CD4-positive, CD25-positive, alpha-beta regulatory T cell (primary cell): Measurements from ENCODE around the gene RASGRP2. TPM values are rescaled to one million over a fixed set of nuclear protein-coding genes. Genes with fewer than 3 reads are reported as not detected.

Source experiments
- ATAC-seq, 2 donors: fragments of 150-1000 bp; cut with Tn5 transposase; one replicate each; pipeline ENCODE4 v1.10.0; 2021; ENCODE audit warnings: low read depth in 2 of 2, moderate number of reproducible peaks in 2 of 2, moderate library complexity in 1 of 2
- DNase-seq, 3 donors: peaks; one replicate each; pipeline versions ENCODE4 v3.0.0 to v3.0.0-alpha.2; 2012 to 2022; ENCODE audit warnings: mixed read lengths in 1 of 3
- H3K27ac ChIP-seq: one replicate; pipeline ENCODE4 v1.7.0; 2013; ENCODE audit warnings: mild to moderate bottlenecking, low read length; ENCODE audit not compliant: insufficient read depth, poor library complexity, severe bottlenecking
- H3K27me3 ChIP-seq: one replicate; pipeline ENCODE4 v1.7.0; 2013; ENCODE audit warnings: low read length; ENCODE audit not compliant: control insufficient read depth, insufficient read depth
- H3K36me3 ChIP-seq: one replicate; pipeline ENCODE4 v1.7.0; 2013; ENCODE audit warnings: mild to moderate bottlenecking, low read length, moderate library complexity; ENCODE audit not compliant: control insufficient read depth, insufficient read depth
- H3K4me1 ChIP-seq: 2 replicates; pipeline ENCODE4 v1.7.0; 2013; ENCODE audit warnings: mild to moderate bottlenecking, low read length; ENCODE audit not compliant: insufficient read depth, control insufficient read depth, poor library complexity, severe bottlenecking
- H3K4me3 ChIP-seq: one replicate; pipeline ENCODE4 v1.7.0; 2013; ENCODE audit warnings: low read depth, mild to moderate bottlenecking, low read length, moderate library complexity
- H3K9me3 ChIP-seq, 2 experiments: 1 replicate in 1 of 2; 2 replicates in 1 of 2; pipeline ENCODE4 v1.7.0; 2013; ENCODE audit warnings: low read length in 2 of 2, mild to moderate bottlenecking in 1 of 2, moderate library complexity in 1 of 2; ENCODE audit not compliant: control insufficient read depth in 2 of 2
- H3K27ac Mint-ChIP-seq, 3 donors: one replicate each; pipeline ENCODE4 v1.8.0; 2020 to 2022; ENCODE audit warnings: mild to moderate bottlenecking in 3 of 3, mixed read lengths in 3 of 3, moderate library complexity in 2 of 3
- H3K27me3 Mint-ChIP-seq: one replicate; pipeline ENCODE4 v1.8.0; 2022; ENCODE audit warnings: mild to moderate bottlenecking, mixed read lengths
- H3K36me3 Mint-ChIP-seq: one replicate; pipeline ENCODE4 v1.8.0; 2020; ENCODE audit warnings: mixed read lengths
- H3K4me1 Mint-ChIP-seq, 4 donors: one replicate each; pipeline ENCODE4 v1.8.0; 2020 to 2022; ENCODE audit warnings: mixed read lengths in 4 of 4, mild to moderate bottlenecking in 1 of 4
- H3K4me3 Mint-ChIP-seq, 4 donors: one replicate each; pipeline ENCODE4 v1.8.0; 2020 to 2022; ENCODE audit warnings: mild to moderate bottlenecking in 4 of 4, mixed read lengths in 4 of 4, moderate library complexity in 3 of 4
- H3K9me3 Mint-ChIP-seq, 7 donors: one replicate each; pipeline ENCODE4 v1.8.0; 2020 to 2022; ENCODE audit warnings: mixed read lengths in 7 of 7, mild to moderate bottlenecking in 3 of 7, moderate library complexity in 2 of 7
- polyA plus RNA-seq, 4 donors: library from polyadenylated mRNA; unstranded; fragments of 300-500 nt; fragmentation: Illumina TruSeq; gene quantifications; one replicate each; pipeline ENCODE4 v1.2.3, GENCODE V29; 2021
- total RNA-seq: library from RNA; stranded (reverse); gene quantifications from one replicate; pipeline ENCODE4 v1.2.3, GENCODE V29; 2022

Gene RASGRP2
- total and polyA plus RNA-seq, 5 donors from 2014 or later: 140 to 570 (median 169) TPM

DNA sequence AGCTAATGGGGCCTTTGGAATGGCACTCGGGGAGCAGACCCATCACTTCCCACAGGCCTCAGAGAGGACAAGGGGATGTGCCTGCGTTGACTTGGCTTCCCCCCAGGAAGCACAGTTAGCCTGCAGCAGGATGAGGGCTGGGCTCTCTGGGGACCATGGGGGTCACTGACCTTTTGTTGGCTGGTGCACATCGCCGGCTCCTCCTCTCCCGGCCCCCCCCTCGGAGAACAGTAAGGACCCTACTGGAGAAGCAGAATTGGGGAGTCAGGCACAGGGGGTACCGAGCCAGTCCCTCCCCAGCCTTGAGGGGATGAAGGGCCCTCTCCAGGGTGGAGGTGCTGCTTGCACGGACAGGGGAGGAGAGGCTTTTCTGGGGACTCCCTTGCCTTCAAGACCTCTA, 53.7 kb downstream of the RASGRP2 start:
- peaks cover 9% of the 10 kb centered on the region for H3K4me1 ChIP-seq
- no peak overlapping the region for H3K4me3 ChIP-seq
- Mint-ChIP-seq H3K4me1 (peaks cover 0 to 26% (median 3%) of the 10 kb centered on the region in 4 donors), H3K27me3 (peaks cover 49% of the 10 kb centered on the region), H3K4me3 (no peak overlapping the region), H3K36me3 (no peaks in the 10 kb centered on the region), H3K9me3 (peaks cover 0 to 2% (median 0%) of the 10 kb centered on the region in 7 donors), H3K27ac (no peak overlapping the region)
- peaks cover 6% of the 10 kb centered on the region for H3K27me3 ChIP-seq
- no peak overlapping the region for H3K27ac ChIP-seq
- DNase-seq (no peak), ATAC-seq (no peak)
- no peaks in the 10 kb centered on the region for H3K36me3 ChIP-seq
- H3K9me3 ChIP-seq: no peaks in the 10 kb centered on the region

- peak overlapping the region; percentile 63 for H3K4me3 ChIP-seq
- ATAC-seq (peak; percentile 91 to 96), DNase-seq (peak; percentile 83 to 91 (median 88))
- H3K4me3 Mint-ChIP-seq: peak overlapping the region in 2 of 4 donors; percentile 56 to 69
- H3K36me3 Mint-ChIP-seq: no peaks in the 10 kb centered on the region
- peaks cover 2% of the 10 kb centered on the region for H3K27me3 ChIP-seq
- H3K4me1 ChIP-seq: peaks cover 9% of the 10 kb centered on the region
- no peaks in the 10 kb centered on the region for H3K36me3 ChIP-seq
- H3K27ac ChIP-seq: no peak overlapping the region
- no peaks in the 10 kb centered on the region for H3K9me3 ChIP-seq
- H3K9me3 Mint-ChIP-seq: peaks cover 0 to 2% (median 0%) of the 10 kb centered on the region in 7 donors
- peak overlapping the region in 1 of 3 donors; percentile 1 for H3K27ac Mint-ChIP-seq
- H3K4me1 Mint-ChIP-seq: peaks cover 0 to 25% (median 3%) of the 10 kb centered on the region in 4 donors
- H3K27me3 Mint-ChIP-seq: peaks cover 43% of the 10 kb centered on the region
Measured at GRCh38 chr11:64688534-64688982, 55.4 kb downstream of the RASGRP2 start.

- Histone ChIP-seq H3K36me3 (no peaks in the 10 kb centered on the region), H3K4me1 (peaks cover 9% of the 10 kb centered on the region), H3K27me3 (peaks cover 2% of the 10 kb centered on the region), H3K27ac (no peak overlapping the region), H3K9me3 (no peaks in the 10 kb centered on the region), H3K4me3 (no peak overlapping the region)
- no peak for DNase-seq
- Mint-ChIP-seq H3K36me3 (no peaks in the 10 kb centered on the region), H3K4me1 (peaks cover 0 to 21% (median 3%) of the 10 kb centered on the region in 4 donors), H3K27me3 (peaks cover 37% of the 10 kb centered on the region), H3K9me3 (peaks cover 0 to 2% (median 0%) of the 10 kb centered on the region in 7 donors), H3K4me3 (peak overlapping the region in 2 of 4 donors; percentile 56 to 69), H3K27ac (peak overlapping the region in 1 of 3 donors; percentile 1)
- no peak for ATAC-seq
Measured at GRCh38 chr11:64687643-64688533, 56.1 kb downstream of the RASGRP2 start.

DNA sequence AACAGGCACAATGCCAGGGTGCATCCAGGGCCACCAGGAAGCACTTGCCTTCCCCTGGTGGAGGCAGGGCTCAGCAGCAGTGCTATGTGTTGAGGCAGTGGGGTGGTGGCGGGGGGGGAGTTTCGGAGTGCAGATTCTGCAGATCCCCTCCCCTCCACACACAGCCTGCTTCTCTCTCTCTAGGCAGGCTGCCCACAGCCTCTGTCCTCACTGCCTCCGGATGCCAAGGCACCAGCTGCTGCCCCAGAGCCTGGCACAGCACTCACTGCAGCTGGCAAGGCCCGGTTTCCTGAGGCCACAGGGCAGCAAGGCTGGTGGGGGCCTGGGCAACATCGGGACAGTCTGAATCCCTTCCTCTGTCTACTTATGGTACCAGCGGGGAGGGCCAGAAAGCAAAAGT, 56.7 kb downstream of the RASGRP2 start:
- H3K27ac ChIP-seq: no peak overlapping the region
- H3K27me3 ChIP-seq: no peaks in the 10 kb centered on the region
- H3K4me3 ChIP-seq: no peak overlapping the region
- Mint-ChIP-seq H3K4me3 (peak overlapping the region in 1 of 4 donors; percentile 86), H3K27ac (no peak overlapping the region), H3K36me3 (no peaks in the 10 kb centered on the region), H3K27me3 (peaks cover 30% of the 10 kb centered on the region), H3K9me3 (peaks cover 0 to 2% (median 0%) of the 10 kb centered on the region in 7 donors), H3K4me1 (peaks cover 0 to 16% (median 2%) of the 10 kb centered on the region in 4 donors)
- H3K9me3 ChIP-seq: no peaks in the 10 kb centered on the region
- H3K36me3 ChIP-seq: no peaks in the 10 kb centered on the region
- ATAC-seq (no peak), DNase-seq (no peak)
- H3K4me1 ChIP-seq: peaks cover 9% of the 10 kb centered on the region

DNA sequence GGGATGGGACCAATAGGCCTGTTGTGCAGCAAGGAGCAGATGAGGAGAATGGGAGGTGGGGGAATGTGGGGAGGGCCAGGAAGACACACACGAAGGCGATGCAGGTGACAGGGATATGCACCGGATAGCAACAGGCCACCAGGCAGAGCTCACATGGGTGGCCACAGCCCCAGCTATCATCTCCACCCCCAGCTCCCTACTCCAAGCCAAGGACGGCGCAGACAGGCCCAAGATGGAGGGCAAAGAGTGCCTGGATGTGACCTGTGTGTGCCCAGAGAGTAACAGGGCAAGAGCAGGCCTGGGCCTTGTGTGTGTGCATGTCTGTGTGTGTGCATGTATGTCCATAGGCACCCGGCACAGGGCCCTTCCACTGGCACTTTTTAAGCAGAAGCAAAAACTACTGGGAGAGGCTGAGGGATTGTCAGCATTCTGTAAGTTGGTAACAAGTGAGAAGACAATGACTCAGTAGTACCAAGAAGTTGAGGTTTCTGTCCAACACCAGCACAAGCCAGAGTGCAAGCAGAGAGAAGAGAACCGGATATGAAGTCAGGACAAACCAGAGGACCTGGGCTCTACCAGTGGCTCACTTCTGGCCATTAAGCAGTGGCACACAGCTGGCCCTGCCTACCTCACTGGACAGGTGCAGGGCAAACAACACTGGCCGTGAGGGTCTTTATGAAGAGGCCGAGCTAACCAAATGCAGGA, 57.3 kb downstream of the RASGRP2 start:
- H3K27me3 ChIP-seq: no peaks in the 10 kb centered on the region
- Mint-ChIP-seq H3K27ac (no peak overlapping the region), H3K27me3 (peaks cover 24% of the 10 kb centered on the region), H3K36me3 (no peaks in the 10 kb centered on the region), H3K4me3 (no peak overlapping the region), H3K4me1 (peaks cover 0 to 15% (median 2%) of the 10 kb centered on the region in 4 donors), H3K9me3 (peaks cover 0 to 2% (median 0%) of the 10 kb centered on the region in 7 donors)
- H3K9me3 ChIP-seq: no peaks in the 10 kb centered on the region
- ATAC-seq: no peak
- no peak overlapping the region for H3K27ac ChIP-seq
- peaks cover 9% of the 10 kb centered on the region for H3K4me1 ChIP-seq
- H3K36me3 ChIP-seq: no peaks in the 10 kb centered on the region
- DNase-seq: no peak
- no peak overlapping the region for H3K4me3 ChIP-seq

DNA sequence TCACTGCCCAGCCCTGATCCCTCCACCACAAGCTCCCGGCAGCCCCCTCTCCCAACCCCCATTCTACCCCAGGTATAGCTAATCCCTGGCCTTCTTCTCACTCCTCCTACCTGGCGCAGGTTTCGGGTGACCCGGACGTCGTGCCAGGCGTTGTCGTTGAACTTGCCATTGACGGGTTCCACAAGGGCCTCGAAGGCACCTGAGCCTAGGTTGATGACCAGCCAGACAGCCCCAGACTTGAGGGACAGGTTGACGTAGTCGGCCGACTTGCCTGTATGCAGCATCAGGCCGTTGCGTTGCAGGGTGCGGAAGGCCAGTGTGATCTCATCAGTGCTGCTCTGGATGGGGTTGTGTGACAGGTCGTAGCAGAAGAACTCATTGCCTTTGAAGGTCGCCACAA, 58.4 kb downstream of the RASGRP2 start:
- Histone ChIP-seq H3K36me3 (no peaks in the 10 kb centered on the region), H3K9me3 (no peaks in the 10 kb centered on the region), H3K27me3 (peaks cover 2% of the 10 kb centered on the region), H3K4me3 (no peak overlapping the region), H3K4me1 (peaks cover 9% of the 10 kb centered on the region), H3K27ac (no peak overlapping the region)
- Mint-ChIP-seq H3K9me3 (peaks cover 0 to 2% (median 0%) of the 10 kb centered on the region in 7 donors), H3K36me3 (no peaks in the 10 kb centered on the region), H3K4me3 (no peak overlapping the region), H3K27ac (no peak overlapping the region), H3K27me3 (peaks cover 20% of the 10 kb centered on the region), H3K4me1 (peaks cover 0 to 15% (median 2%) of the 10 kb centered on the region in 4 donors)
- DNase-seq: no peak
- ATAC-seq: no peak

GRCh38 chr11:64684357-64684756, 59.6 kb downstream of the RASGRP2 start:
- Mint-ChIP-seq H3K27me3 (peaks cover 26% of the 10 kb centered on the region), H3K4me1 (peaks cover 0 to 15% (median 2%) of the 10 kb centered on the region in 4 donors), H3K36me3 (no peaks in the 10 kb centered on the region), H3K4me3 (no peak overlapping the region), H3K27ac (no peak overlapping the region), H3K9me3 (peaks cover 0 to 2% (median 0%) of the 10 kb centered on the region in 7 donors)
- Histone ChIP-seq H3K36me3 (no peaks in the 10 kb centered on the region), H3K9me3 (no peaks in the 10 kb centered on the region), H3K27ac (no peak overlapping the region), H3K4me1 (peaks cover 9% of the 10 kb centered on the region), H3K27me3 (peaks cover 2% of the 10 kb centered on the region), H3K4me3 (no peak overlapping the region)
- no peak for ATAC-seq
- no peak for DNase-seq
